Gastrocnemius medialis (tissue), 4 donors: Measurements from ENCODE around the gene JMJD1C.

ENCODE experiments used
- CTCF ChIP-seq, 5 experiments: fragments of 450-650 bp in 3 of 5; fragments of 200-600 bp in 2 of 5; sonication (generic) in 2 of 5; IDR thresholded peaks in 4 of 5; conservative IDR thresholded peaks in 1 of 5; 1 replicate in 4 of 5; 2 replicates in 1 of 5; pipeline ENCODE4 v1.5.1; 2016 to 2019; ENCODE audit warnings: antibody characterized with exemption in 5 of 5, mild to moderate bottlenecking in 3 of 5, moderate library complexity in 3 of 5
- POLR2A ChIP-seq, 2 donors: fragments of 450-650 bp; IDR thresholded peaks; one replicate each; pipeline ENCODE4 v1.6.1; 2017; ENCODE audit warnings: antibody characterized with exemption in 2 of 2, mild to moderate bottlenecking in 2 of 2, moderate library complexity in 2 of 2

GRCh38 chr10:63132651-63133055 is 333.1 kb downstream of the JMJD1C start:
- no peak for TF ChIP-seq POLR2A (IDR thresholded peaks at IDR 0.05)
- TF ChIP-seq CTCF (IDR thresholded peaks at IDR 0.05 in 4 of 5, conservative IDR thresholded peaks at IDR 0.05 in 1 of 5) = no peak
